ENCODE measurements around the gene TIAM2.

TIAM2 gene

DNA sequence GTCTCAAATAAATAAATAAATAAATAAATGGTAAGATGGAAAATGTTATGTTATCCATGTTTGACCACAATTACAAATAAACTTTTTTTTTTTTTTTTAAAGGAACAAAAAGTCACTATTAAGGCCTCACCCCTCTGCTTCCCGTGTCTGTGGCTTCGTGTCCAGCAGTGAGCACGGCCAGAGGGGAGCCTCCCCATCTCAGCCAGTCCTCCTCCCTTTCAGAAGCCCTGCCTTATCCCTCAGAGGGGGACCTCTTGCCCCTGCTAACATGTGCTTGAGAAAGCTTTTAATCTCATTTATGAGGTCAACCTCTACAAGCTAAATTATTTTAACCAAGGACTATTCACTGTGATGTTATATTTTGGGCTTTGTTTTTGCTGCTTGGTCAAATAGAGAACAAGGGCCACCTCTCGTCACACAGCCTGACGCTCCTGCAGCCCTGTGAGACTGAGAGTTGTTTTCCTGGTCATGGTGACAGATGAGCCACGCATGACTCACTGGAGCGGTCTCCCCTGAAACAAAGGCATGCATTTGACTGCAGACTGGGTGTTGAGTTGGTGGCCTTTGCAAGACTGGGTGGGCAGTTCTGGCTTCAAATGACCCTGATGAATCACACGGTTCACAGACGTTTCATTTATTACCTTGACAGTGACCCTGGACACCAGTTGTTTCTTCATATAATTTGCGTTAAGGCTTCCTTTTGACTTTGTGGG, 131.8 kb downstream of the TIAM2 start:
- H3K27ac ChIP-seq = no peak overlapping the region
- TF ChIP-seq, protein P1, sequence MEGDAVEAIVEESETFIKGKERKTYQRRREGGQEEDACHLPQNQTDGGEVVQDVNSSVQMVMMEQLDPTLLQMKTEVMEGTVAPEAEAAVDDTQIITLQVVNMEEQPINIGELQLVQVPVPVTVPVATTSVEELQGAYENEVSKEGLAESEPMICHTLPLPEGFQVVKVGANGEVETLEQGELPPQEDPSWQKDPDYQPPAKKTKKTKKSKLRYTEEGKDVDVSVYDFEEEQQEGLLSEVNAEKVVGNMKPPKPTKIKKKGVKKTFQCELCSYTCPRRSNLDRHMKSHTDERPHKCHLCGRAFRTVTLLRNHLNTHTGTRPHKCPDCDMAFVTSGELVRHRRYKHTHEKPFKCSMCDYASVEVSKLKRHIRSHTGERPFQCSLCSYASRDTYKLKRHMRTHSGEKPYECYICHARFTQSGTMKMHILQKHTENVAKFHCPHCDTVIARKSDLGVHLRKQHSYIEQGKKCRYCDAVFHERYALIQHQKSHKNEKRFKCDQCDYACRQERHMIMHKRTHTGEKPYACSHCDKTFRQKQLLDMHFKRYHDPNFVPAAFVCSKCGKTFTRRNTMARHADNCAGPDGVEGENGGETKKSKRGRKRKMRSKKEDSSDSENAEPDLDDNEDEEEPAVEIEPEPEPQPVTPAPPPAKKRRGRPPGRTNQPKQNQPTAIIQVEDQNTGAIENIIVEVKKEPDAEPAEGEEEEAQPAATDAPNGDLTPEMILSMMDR (conservative IDR thresholded peaks at IDR 0.05) = no peak

DNA sequence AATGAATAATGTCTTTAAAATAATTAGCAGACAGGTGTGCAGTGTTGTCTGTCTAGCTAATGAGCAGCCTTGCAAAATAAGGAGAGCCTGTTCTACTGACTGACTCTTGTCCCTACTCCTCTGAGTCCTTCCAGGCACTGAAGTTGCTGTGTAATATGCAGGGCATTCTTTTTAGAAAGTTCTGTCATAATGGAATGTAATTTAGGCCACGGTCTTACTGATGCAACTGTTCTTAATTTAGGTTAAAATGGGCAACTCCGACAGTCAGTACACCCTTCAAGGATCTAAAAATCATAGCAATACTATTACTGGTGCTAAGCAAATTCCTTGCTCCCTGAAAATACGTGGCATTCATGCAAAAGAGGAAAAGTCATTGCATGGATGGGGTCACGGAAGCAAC, 133.9 kb downstream of the TIAM2 start:
- no peak overlapping the region for H3K27ac ChIP-seq
- TF ChIP-seq, protein P1 (conservative IDR thresholded peaks at IDR 0.05) = no peak

DNA sequence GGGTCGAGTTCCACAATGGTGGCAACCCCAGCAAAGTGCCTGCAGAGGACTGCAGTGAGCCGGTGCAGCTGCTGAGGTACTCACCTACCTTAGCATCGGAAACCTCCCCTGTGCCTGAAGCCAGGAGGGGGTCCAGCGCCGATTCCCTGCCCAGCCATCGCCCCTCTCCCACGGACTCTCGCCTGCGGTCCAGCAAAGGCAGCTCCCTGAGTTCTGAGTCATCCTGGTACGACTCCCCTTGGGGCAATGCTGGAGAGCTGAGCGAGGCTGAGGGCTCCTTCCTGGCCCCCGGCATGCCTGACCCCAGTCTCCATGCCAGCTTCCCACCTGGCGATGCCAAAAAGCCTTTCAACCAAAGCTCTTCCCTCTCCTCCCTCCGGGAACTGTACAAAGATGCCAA, 134.6 kb downstream of the TIAM2 start:
- TF ChIP-seq, protein P1 (conservative IDR thresholded peaks at IDR 0.05) = no peak
- H3K27ac ChIP-seq = no peak overlapping the region

DNA sequence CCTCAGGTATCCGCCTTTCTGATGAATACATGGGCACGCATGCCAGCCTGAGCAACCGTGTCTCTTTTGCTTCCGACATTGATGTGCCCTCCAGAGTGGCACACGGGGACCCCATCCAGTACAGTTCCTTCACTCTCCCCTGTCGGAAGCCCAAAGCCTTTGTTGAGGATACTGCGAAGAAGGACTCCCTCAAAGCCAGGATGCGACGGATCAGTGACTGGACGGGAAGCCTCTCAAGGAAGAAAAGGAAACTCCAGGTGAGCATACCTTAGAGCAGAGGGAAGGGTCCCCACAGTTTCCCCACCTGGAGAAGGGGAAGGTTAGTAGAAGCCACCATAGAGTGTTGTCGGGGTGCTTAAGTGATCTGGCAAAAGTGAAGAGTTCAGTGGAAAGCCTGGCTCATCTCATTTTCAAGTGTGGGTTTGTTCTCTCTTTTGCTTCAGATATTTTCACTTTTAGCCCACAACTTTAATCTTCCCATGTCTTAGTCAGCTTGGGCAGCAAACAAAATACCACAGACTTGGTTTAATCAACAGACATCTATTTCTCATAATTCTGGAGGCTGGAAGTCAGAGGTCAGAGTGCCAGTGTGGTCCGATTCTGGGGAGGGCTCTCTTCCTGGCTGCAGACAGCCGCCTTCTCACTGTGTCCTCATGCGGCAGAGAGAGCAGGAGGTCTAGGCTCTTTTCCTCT, 135.2 kb downstream of the TIAM2 start:
- TF ChIP-seq, protein P1 (conservative IDR thresholded peaks at IDR 0.05) = no peak
- no peak overlapping the region for H3K27ac ChIP-seq

DNA sequence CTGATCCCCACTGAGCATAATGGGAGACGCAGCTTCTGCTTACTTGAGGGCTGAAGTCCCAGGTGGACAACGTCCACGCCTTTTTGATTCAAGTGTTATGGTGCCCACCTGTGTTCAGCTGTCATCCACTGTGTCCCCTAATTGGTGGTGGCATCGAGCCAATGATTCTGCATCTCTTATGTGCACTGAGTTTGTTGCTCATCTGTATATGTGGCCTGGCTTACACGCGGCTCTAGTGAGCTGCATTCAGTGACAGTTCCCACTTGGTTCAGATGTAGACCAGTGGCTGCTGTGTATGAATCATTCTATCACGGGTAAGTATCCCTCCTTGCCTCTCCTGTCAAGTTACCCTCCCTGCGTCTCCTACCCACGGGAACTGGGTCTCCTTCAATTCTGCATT, 137.5 kb downstream of the TIAM2 start:
- TF ChIP-seq, protein P1 (conservative IDR thresholded peaks at IDR 0.05) = no peak

DNA sequence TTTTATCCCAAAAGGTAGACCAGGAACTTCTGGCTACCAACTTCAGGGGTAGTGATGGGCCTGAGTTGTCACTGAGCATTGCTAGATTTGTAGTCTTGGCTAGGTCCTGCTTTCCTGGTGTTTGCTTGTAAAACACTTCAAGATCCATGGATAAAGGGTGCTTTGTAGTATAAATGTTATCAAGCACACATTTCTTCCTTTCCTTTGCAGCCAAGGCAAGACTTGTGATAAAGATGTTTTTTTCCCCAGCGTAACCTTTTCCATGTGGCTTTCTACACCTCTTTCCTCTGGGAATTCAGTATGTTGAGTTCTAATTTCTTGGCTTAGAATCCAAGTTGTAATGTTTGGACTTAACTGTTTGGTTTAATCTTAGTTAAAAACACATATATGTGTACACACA, 145.9 kb downstream of the TIAM2 start:
- TF ChIP-seq, protein P1 (conservative IDR thresholded peaks at IDR 0.05) = no peak
- no peak overlapping the region for H3K27ac ChIP-seq

More for the DNA sequence above, 137.5 kb downstream of the TIAM2 start:
- no peak overlapping the region for H3K27ac ChIP-seq

DNA sequence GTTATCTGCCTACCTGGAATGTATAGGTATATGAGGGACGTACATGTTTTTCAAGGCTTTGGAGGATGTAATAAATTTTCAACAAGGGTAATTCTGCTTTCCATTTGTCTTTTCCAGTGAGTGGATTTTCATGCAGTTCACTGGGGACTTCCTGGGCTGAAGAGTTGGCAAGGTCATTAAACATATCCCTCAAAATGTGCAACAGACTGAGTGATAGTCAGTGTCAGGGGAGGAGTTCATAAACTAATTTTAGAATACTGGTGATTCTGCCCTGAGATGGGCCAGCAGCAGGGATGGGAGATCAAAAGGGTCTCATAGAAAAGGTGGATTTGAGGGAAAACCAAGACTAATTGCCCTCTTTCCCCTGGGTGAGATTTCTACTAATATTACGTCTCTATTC, 146.4 kb downstream of the TIAM2 start:
- H3K27ac ChIP-seq = no peak overlapping the region
- TF ChIP-seq, protein P1 (conservative IDR thresholded peaks at IDR 0.05) = no peak

All from VCaP (cell line).